H1 (cell line): ENCODE results near the gene COL5A1. TPM values are rescaled to one million over a fixed set of nuclear protein-coding genes. Genes with fewer than 3 reads are reported as not detected.

Source experiments
- HDAC2 ChIP-seq, 2 experiments: fragments of 300-600 bp in 1 of 2; sonication (generic) in 1 of 2; IDR thresholded peaks; 2 replicates each; pipeline ENCODE4 v1.6.1; 2011 to 2012; ENCODE audit warnings: low read depth in 2 of 2, low read length in 2 of 2, mild to moderate bottlenecking in 2 of 2, moderate library complexity in 2 of 2, borderline replicate concordance in 1 of 2, inconsistent platforms in 1 of 2
- TEAD4 ChIP-seq: IDR thresholded peaks from 2 replicates; pipeline ENCODE4 v1.6.1; 2012; ENCODE audit warnings: low read depth, low read length, inconsistent platforms, mixed read lengths
- ZNF274 ChIP-seq: IDR thresholded peaks from 2 replicates; pipeline ENCODE4 v1.7.0; 2012; ENCODE audit warnings: low read length, borderline replicate concordance; ENCODE audit errors: extremely low read depth
- polyA plus RNA-seq, 7 experiments: library from polyadenylated mRNA; depleted of rRNA in 3 of 7; stranded (reverse) in 5 of 7; unstranded in 2 of 7; fragments of >200 nt in 5 of 7; fragments of 200-250 nt in 2 of 7; gene quantifications; 1 replicate in 5 of 7; 2 replicates in 1 of 7; 4 replicates in 1 of 7; pipeline versions ENCODE4 v1.2.1 to v1.2.3, GENCODE V29; 2011 to 2013; ENCODE audit warnings: missing spikeins in 2 of 7, mixed read lengths in 2 of 7
- total RNA-seq: library from RNA; stranded (reverse); fragmentation: NEBNext Ultra II Directional; extraction: Animal tissue kit (Norgen Biotek cat#: 25700); gene quantifications from 2 replicates; pipeline ENCODE4 v1.2.1, GENCODE V29; 2021

COL5A1 gene
- total and polyA plus RNA-seq, 2 of the 8 experiments (the other 6 are each of a cell fraction or from before 2014, with no cell fraction given): 3.8 to 12.0 TPM

- TF ChIP-seq TEAD4 (no peak), HDAC2 (IDR thresholded peaks at IDR 0.05; ENCODE audit: borderline replicate concordance in 1 of 2, low read depth in 2 of 2, low read length in 2 of 2) (no peak), ZNF274 (no peak)
Measured at GRCh38 chr9:134841180-134841904, 199.7 kb downstream of the COL5A1 start (continued).
